SK-N-SH treated with all-trans-retinoic acid at 6 μM for 48 hours (cell line): ENCODE results near the gene RNF113B.
A peak's percentile ranks its signal among the peaks of the same experiment; 100 is the strongest.

Experiments
- ATAC-seq: fragments of 200-7000 bp; cut with Tn5 transposase; 3 replicates; pipeline ENCODE4 v1.9.1; 2020; ENCODE audit warnings: mild to moderate bottlenecking, moderate library complexity
- ARNTL ChIP-seq: fragments of 450-650 bp; formaldehyde crosslinking; IDR thresholded peaks from 2 replicates; pipeline ENCODE4 v1.5.0; 2020; ENCODE audit warnings: low read depth, mild to moderate bottlenecking, moderate library complexity, borderline replicate concordance
- BACH2 ChIP-seq: fragments of 250-450 bp; sonication (Bioruptor Pico); IDR thresholded peaks from 2 replicates; pipeline ENCODE4 v1.9.0; 2021; ENCODE audit warnings: mild to moderate bottlenecking, borderline replicate concordance
- ISL1 ChIP-seq: fragments of 250-450 bp; sonication (Bioruptor Pico); IDR thresholded peaks from 2 replicates; pipeline ENCODE4 v2.1.2; 2022; ENCODE audit warnings: mild to moderate bottlenecking, moderate library complexity
- OSR1 ChIP-seq: fragments of 250-450 bp; sonication (Bioruptor Pico); IDR thresholded peaks from 2 replicates; pipeline ENCODE4 v1.8.0; 2022; ENCODE audit warnings: moderate library complexity, mild to moderate bottlenecking, inconsistent platforms
- PPARA ChIP-seq: fragments of 250-450 bp; sonication (Bioruptor Pico); IDR thresholded peaks from 2 replicates; pipeline ENCODE4 v1.5.0; 2020; ENCODE audit warnings: mild to moderate bottlenecking, borderline replicate concordance
- RARB ChIP-seq: fragments of 250-450 bp; sonication (Bioruptor Pico); IDR thresholded peaks from 2 replicates; pipeline ENCODE4 v1.8.0; 2021; ENCODE audit warnings: mild to moderate bottlenecking, moderate library complexity
- SNAI2 ChIP-seq: fragments of 250-450 bp; sonication (Bioruptor Pico); IDR thresholded peaks from 2 replicates; pipeline ENCODE4 v1.5.0; 2020; ENCODE audit warnings: mild to moderate bottlenecking, moderate library complexity
- TOX ChIP-seq: fragments of 250-450 bp; sonication (Bioruptor Pico); IDR thresholded peaks from 2 replicates; pipeline ENCODE4 v1.8.0; 2021; ENCODE audit warnings: mild to moderate bottlenecking, moderate library complexity, borderline replicate concordance
- ZC3H10 ChIP-seq: fragments of 250-450 bp; sonication (Bioruptor Pico); IDR thresholded peaks from 2 replicates; pipeline ENCODE4 v1.5.1; 2021; ENCODE audit warnings: mild to moderate bottlenecking, moderate library complexity
- ZFP3 ChIP-seq: fragments of 250-450 bp; sonication (Bioruptor Pico); IDR thresholded peaks from 2 replicates; pipeline ENCODE4 v1.5.0; 2020; ENCODE audit warnings: mild to moderate bottlenecking, moderate library complexity
- ZNF565 ChIP-seq: fragments of 450-650 bp; formaldehyde crosslinking; conservative IDR thresholded peaks from 2 replicates; pipeline ENCODE4 v1.5.0; 2020; ENCODE audit warnings: low read depth, mild to moderate bottlenecking, moderate library complexity
- ZNF70 ChIP-seq: fragments of 450-650 bp; formaldehyde crosslinking; IDR thresholded peaks from 2 replicates; pipeline ENCODE4 v1.5.0; 2020; ENCODE audit warnings: mild to moderate bottlenecking, moderate library complexity
- ZNF8 ChIP-seq: fragments of 450-650 bp; formaldehyde crosslinking; IDR thresholded peaks from 2 replicates; pipeline ENCODE4 v1.5.0; 2020; ENCODE audit warnings: mild to moderate bottlenecking, moderate library complexity
- TF ChIP-seq, protein P1 (sequence below): fragments of 250-450 bp; sonication (Bioruptor Pico); IDR thresholded peaks from 2 replicates; pipeline ENCODE4 v1.5.0; 2020; ENCODE audit warnings: mild to moderate bottlenecking, moderate library complexity
- TF ChIP-seq, protein P2 (sequence below): fragments of 250-450 bp; sonication (Bioruptor Pico); IDR thresholded peaks from 2 replicates; pipeline ENCODE4 v1.8.0; 2021; ENCODE audit warnings: low read depth, mild to moderate bottlenecking, moderate library complexity, borderline replicate concordance
- TF ChIP-seq, protein P3 (sequence below): fragments of 250-450 bp; sonication (Bioruptor Pico); IDR thresholded peaks from 2 replicates; pipeline ENCODE4 v1.5.1; 2021; ENCODE audit warnings: mild to moderate bottlenecking, moderate library complexity
- TF ChIP-seq, protein P4 (sequence below): fragments of 250-450 bp; sonication (Bioruptor Pico); IDR thresholded peaks from 2 replicates; pipeline ENCODE4 v1.5.1; 2020; ENCODE audit warnings: low read depth, mild to moderate bottlenecking, moderate library complexity
- TF ChIP-seq, protein P5 (sequence below): fragments of 250-450 bp; sonication (Bioruptor Pico); IDR thresholded peaks from 2 replicates; pipeline ENCODE4 v1.8.0; 2020; ENCODE audit warnings: mild to moderate bottlenecking, moderate library complexity, borderline replicate concordance

Gene RNF113B

DNA sequence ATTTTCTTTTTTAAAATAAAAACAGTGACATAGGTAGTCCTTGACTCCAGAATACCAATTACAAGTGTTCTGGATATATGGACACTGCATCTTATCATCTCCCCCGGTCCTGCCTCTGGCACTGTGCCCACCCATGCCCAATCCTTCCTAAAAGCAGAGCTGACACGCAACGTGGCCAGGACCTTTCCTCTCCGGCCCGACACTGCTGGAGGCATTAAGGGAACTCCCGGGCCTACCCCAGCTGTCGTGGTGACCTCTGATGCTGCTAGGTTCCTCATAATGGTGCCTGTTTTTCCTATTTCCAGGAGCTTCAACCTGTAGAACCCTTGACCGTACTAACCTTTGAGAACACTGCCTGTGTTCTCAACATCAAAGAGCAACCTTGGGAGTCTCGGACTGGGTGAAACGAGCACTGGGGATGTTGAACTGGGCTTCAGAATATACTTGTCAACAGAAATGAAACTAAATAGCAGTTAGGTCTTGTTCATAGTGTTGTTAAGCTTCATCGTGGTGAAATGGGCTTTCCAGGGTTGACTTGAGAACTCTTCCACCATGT is 13.9 kb upstream of the RNF113B start:
- ATAC-seq = no peak

DNA sequence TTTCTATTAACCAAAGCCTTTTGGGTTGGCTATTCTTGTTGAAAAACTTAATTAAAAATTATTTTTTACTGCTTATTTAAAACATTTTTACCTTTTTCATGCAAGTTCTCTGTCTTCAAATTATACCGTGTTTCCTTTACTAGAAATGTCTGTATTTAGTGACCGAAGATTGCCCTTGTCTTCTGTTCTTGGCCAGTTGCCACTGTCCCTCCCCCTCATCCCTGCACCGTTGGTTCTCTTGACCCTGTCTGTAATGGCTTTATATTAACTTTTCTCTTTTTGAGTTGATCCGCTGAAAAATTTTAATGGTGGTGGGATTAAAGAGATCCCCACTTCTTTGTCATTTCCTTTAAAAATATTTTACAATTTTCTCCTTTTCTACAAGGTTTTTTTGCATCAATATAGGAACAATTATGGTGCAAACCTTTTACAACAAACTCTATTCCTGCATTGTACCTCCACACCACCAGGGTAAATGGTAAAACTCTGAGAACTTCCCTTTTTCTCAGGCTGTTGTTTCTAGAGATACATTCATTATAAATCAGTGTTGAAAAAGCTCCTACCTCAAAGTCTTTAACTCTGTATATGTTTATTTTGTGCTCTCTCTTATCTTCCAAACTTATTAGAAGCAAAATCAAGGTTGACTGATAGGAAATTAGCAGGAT is 12.9 kb upstream of the RNF113B start:
- ATAC-seq = peak; percentile 33; the same call in 1 of the 3 replicates
- TF ChIP-seq OSR1 (CRISPR knock-in tag) = no peak
- TF ChIP-seq, protein P1, sequence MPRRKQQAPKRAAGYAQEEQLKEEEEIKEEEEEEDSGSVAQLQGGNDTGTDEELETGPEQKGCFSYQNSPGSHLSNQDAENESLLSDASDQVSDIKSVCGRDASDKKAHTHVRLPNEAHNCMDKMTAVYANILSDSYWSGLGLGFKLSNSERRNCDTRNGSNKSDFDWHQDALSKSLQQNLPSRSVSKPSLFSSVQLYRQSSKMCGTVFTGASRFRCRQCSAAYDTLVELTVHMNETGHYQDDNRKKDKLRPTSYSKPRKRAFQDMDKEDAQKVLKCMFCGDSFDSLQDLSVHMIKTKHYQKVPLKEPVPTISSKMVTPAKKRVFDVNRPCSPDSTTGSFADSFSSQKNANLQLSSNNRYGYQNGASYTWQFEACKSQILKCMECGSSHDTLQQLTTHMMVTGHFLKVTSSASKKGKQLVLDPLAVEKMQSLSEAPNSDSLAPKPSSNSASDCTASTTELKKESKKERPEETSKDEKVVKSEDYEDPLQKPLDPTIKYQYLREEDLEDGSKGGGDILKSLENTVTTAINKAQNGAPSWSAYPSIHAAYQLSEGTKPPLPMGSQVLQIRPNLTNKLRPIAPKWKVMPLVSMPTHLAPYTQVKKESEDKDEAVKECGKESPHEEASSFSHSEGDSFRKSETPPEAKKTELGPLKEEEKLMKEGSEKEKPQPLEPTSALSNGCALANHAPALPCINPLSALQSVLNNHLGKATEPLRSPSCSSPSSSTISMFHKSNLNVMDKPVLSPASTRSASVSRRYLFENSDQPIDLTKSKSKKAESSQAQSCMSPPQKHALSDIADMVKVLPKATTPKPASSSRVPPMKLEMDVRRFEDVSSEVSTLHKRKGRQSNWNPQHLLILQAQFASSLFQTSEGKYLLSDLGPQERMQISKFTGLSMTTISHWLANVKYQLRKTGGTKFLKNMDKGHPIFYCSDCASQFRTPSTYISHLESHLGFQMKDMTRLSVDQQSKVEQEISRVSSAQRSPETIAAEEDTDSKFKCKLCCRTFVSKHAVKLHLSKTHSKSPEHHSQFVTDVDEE = no peak

More for the DNA sequence above, 13.9 kb upstream of the RNF113B start:
- TF ChIP-seq TOX (CRISPR knock-in tag) (no peak), ZC3H10 (CRISPR knock-in tag) (no peak), BACH2 (CRISPR knock-in tag) (no peak), ISL1 (CRISPR knock-in tag) (no peak), OSR1 (CRISPR knock-in tag) (no peak), PPARA (CRISPR knock-in tag) (no peak), ZNF70 (CRISPR knock-in tag) (no peak), ZFP3 (CRISPR knock-in tag) (no peak)
- TF ChIP-seq, protein P2, sequence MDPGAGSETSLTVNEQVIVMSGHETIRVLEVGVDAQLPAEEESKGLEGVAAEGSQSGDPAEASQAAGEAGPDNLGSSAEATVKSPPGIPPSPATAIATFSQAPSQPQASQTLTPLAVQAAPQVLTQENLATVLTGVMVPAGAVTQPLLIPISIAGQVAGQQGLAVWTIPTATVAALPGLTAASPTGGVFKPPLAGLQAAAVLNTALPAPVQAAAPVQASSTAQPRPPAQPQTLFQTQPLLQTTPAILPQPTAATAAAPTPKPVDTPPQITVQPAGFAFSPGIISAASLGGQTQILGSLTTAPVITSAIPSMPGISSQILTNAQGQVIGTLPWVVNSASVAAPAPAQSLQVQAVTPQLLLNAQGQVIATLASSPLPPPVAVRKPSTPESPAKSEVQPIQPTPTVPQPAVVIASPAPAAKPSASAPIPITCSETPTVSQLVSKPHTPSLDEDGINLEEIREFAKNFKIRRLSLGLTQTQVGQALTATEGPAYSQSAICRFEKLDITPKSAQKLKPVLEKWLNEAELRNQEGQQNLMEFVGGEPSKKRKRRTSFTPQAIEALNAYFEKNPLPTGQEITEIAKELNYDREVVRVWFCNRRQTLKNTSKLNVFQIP = no peak
- TF ChIP-seq, protein P3, sequence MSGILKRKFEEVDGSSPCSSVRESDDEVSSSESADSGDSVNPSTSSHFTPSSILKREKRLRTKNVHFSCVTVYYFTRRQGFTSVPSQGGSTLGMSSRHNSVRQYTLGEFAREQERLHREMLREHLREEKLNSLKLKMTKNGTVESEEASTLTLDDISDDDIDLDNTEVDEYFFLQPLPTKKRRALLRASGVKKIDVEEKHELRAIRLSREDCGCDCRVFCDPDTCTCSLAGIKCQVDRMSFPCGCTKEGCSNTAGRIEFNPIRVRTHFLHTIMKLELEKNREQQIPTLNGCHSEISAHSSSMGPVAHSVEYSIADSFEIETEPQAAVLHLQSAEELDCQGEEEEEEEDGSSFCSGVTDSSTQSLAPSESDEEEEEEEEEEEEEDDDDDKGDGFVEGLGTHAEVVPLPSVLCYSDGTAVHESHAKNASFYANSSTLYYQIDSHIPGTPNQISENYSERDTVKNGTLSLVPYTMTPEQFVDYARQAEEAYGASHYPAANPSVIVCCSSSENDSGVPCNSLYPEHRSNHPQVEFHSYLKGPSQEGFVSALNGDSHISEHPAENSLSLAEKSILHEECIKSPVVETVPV (CRISPR knock-in tag) = no peak

DNA sequence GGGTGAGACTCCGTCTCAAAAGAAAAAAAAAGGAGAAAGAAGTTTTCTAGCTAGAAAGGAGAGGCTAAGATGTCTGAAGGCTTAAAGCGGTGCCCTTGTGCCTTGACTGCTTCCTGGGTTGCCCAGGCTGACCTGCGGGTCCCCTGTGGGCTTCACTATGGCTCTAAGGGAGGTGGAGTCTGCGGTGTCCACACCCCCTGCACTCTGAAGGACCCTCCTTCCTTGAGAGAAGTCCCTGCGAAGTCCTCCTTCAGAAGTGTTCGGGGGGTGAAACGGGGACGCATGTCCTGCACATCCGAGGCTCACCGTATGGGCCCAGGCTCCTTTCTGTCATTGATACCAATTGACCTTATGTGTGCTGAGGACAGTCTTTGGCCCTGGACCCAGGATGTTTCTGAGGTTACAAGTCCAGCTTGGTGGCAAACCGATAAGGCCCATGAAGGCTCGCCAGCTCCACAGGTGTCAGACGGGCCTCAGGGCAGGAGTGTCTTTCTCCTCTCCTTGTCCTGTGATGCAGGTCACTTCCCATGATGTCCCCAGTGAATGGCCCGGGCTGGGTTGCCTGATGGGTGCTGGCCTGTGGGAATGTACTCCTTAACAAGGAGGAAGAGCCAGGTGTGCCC is 11.6 kb upstream of the RNF113B start:
- ATAC-seq = no peak
- no peak for TF ChIP-seq ZNF70 (CRISPR knock-in tag)

DNA sequence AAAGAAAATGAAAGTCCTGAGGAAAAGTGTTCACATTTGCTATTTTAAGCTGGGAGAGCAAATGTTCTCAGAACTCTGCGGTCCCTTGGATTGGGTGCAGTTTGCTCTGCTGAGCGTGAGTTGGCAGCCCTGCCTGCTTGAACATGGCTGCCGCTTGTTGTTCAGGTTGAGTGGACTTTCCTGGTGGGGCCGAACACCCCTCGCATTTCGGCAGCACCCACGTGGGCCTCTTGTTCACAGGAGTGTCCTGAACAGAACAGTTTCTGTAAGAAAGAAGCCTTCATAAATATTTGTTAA is 10.8 kb upstream of the RNF113B start:
- TF ChIP-seq, protein P4, sequence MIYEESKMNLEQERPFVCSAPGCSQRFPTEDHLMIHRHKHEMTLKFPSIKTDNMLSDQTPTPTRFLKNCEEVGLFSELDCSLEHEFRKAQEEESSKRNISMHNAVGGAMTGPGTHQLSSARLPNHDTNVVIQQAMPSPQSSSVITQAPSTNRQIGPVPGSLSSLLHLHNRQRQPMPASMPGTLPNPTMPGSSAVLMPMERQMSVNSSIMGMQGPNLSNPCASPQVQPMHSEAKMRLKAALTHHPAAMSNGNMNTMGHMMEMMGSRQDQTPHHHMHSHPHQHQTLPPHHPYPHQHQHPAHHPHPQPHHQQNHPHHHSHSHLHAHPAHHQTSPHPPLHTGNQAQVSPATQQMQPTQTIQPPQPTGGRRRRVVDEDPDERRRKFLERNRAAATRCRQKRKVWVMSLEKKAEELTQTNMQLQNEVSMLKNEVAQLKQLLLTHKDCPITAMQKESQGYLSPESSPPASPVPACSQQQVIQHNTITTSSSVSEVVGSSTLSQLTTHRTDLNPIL (CRISPR knock-in tag) = no peak
- TF ChIP-seq ARNTL (CRISPR knock-in tag) (no peak), PPARA (CRISPR knock-in tag) (no peak), BACH2 (CRISPR knock-in tag) (no peak), ZNF70 (CRISPR knock-in tag) (no peak), SNAI2 (CRISPR knock-in tag) (no peak), ISL1 (CRISPR knock-in tag) (no peak), TOX (CRISPR knock-in tag) (no peak), ZNF565 (CRISPR knock-in tag) (no peak), ZNF8 (CRISPR knock-in tag) (no peak), RARB (no peak), OSR1 (CRISPR knock-in tag) (no peak), ZC3H10 (CRISPR knock-in tag) (no peak)
- TF ChIP-seq, protein P5, sequence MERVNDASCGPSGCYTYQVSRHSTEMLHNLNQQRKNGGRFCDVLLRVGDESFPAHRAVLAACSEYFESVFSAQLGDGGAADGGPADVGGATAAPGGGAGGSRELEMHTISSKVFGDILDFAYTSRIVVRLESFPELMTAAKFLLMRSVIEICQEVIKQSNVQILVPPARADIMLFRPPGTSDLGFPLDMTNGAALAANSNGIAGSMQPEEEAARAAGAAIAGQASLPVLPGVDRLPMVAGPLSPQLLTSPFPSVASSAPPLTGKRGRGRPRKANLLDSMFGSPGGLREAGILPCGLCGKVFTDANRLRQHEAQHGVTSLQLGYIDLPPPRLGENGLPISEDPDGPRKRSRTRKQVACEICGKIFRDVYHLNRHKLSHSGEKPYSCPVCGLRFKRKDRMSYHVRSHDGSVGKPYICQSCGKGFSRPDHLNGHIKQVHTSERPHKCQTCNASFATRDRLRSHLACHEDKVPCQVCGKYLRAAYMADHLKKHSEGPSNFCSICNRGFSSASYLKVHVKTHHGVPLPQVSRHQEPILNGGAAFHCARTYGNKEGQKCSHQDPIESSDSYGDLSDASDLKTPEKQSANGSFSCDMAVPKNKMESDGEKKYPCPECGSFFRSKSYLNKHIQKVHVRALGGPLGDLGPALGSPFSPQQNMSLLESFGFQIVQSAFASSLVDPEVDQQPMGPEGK = no peak
- TF ChIP-seq, protein P1 = no peak
- ATAC-seq = no peak
